Fibroblast of skin of right quadriceps (primary cell): ENCODE data around the gene EIF3I.

Source experiments
- DNase-seq: peaks from one replicate; pipeline ENCODE4 v3.0.0-alpha.2; 2013

Gene EIF3I

DNA sequence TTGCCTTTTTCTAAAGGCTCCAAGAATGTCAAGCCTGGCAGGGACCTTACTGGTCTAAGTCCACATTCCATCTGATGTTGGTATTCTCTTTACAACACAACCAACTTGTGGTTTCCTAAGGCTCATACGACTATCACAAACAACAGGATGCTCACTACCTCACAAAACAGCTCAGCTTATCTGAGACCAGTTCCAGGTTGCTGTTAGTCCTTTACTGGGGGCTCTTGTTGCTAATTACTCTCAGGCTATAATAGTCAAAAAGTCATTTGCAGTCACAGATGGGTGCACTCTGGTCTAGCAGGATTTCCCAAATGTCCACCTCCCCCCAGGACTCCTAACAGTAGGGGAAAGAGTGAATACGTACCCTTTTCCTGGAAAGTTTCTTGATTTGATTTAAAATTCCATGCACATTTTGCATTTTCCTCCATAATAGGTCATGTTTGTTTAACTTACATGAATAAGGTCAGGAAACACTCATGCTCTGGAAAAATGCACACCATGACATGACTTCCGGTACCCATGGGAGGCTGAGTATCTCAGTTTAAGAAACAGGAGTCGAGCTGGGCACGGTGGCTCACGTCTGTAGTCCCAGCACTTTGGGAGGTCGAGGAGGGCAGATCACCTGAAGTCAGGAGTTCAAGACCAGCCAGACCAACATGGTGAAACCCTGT lies 44.8 kb downstream of the EIF3I start:
- peak; percentile 51 for DNase-seq

DNA sequence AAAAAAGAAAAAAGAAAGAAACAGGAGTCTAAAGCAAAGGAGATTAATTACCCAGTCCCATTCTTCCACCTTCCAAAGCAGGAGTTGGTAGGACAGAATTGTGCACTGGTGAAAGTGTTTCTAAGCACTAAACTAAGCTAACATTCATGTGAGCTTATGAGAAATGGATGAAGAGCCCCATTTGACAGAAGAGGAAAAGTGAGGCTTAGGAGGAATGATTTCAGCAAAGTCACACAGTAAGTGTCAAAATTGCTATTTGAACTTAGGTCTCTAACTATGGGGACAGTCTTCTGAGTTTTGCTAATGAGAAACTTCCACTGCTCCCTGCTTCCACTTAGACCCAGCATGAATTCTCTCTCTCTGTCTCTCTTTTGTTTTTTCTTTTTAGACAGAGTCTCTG lies 47.5 kb downstream of the EIF3I start:
- no peak for DNase-seq

GRCh38 chr1:32272557-32273390 lies 50.6 kb downstream of the EIF3I start:
- DNase-seq = no peak

GRCh38 chr1:32273391-32274208 lies 51.4 kb downstream of the EIF3I start:
- no peak for DNase-seq

- no peak for DNase-seq
Measured at GRCh38 chr1:32274646-32275340, 52.6 kb downstream of the EIF3I start.

DNA sequence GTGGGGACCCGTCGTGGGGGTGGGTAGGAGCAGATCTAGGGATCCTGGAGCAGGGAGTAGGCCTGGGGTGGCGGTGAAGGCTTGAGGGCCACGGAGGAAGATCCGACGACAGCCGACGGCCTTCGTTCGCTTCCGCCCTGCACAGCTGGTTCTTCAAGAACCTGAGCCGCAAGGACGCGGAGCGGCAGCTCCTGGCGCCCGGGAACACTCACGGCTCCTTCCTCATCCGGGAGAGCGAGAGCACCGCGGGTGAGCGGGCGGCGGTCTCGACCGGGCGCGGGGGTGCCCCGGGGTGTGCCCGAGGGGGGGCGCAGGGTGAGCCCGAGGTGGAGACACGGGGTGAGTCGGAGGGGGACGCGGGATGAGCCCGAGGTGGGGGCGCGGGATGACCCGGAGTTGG lies 53.2 kb downstream of the EIF3I start:
- DNase-seq = no peak

DNA sequence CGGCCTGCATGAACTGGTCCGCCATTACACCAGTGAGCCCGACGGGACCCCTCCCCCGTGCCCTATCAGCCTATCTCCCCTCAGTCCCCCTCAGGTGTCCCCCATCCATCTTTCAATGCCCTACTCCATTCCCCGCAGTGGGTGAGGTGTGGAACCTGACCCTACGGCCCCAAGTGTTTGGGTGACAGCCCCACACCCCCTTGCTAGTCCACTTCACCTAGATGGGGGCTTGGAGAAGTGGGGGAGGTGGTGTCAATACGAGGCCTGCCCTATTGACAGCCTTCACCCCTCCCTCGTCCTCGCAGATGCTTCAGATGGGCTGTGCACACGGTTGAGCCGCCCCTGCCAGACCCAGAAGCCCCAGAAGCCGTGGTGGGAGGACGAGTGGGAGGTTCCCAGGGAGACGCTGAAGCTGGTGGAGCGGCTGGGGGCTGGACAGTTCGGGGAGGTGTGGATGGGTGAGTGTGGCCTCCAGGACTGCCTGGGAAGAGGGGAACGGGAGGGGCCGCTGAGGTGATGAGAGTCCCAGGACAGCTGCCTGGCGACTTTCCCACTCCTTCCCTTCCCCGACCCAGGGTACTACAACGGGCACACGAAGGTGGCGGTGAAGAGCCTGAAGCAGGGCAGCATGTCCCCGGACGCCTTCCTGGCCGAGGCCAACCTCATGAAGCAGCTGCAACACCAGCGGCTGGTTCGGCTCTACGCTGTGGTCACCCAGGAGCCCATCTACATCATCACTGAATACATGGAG lies 54.0 kb downstream of the EIF3I start:
- DNase-seq = no peak
